T-cell (primary cell): ENCODE measurements around the gene SPRY4. TPM values are rescaled to one million over a fixed set of nuclear protein-coding genes. Genes with fewer than 3 reads are reported as not detected.

Source experiments
- ATAC-seq, 4 experiments: fragments of 200-7000 bp in 3 of 4; fragments of 150-1000 bp in 1 of 4; cut with Tn5 transposase; replicated peaks in 1 of 4; 1 replicate in 3 of 4; 2 replicates in 1 of 4; pipeline ENCODE4 v1.10.0; 2021; ENCODE audit warnings: moderate library complexity in 3 of 4, mild to moderate bottlenecking in 2 of 4, moderate number of reproducible peaks in 1 of 4
- CTCF ChIA-PET, 2 donors: fragments of 300-600 bp; sonication (Branson Sonifier 250); formaldehyde crosslinking; loops; one replicate each; lab custom pipeline; 2022; ENCODE audit warnings: antibody characterized with exemption in 2 of 2; lab: Charles Lee
- POLR2A ChIA-PET, 2 donors: fragments of 300-600 bp; sonication (Branson Sonifier 250); formaldehyde crosslinking; loops; one replicate each; lab custom pipeline; 2022; ENCODE audit warnings: antibody characterized with exemption in 2 of 2; lab: Charles Lee
- DNase-seq, 35 experiments: peaks; one replicate each; pipeline versions ENCODE4 v3.0.0 to v3.0.0-alpha.2; 2013 to 2023
- H3K27ac ChIP-seq: one replicate; pipeline ENCODE4 v1.5.1; 2013; ENCODE audit warnings: low read length
- H3K27me3 ChIP-seq, 2 experiments: replicated peaks in 1 of 2; 1 replicate in 1 of 2; 2 replicates in 1 of 2; pipeline versions ENCODE4 v1.6.1 to v1.7.0; 2013; ENCODE audit warnings: low read length in 1 of 2, mixed read lengths in 1 of 2; ENCODE audit not compliant: control insufficient read depth in 2 of 2, insufficient read depth in 2 of 2; ENCODE audit errors: extremely low read depth in 1 of 2
- H3K36me3 ChIP-seq, 2 donors: 1 replicate in 1 of 2; 2 replicates in 1 of 2; pipeline versions ENCODE4 v1.6.1 to v1.7.0; 2013; ENCODE audit warnings: low read length in 1 of 2; ENCODE audit not compliant: control insufficient read depth in 2 of 2, insufficient read depth in 1 of 2; ENCODE audit errors: extremely low read depth in 1 of 2
- H3K4me1 ChIP-seq, 2 experiments: 1 replicate in 1 of 2; 2 replicates in 1 of 2; pipeline versions ENCODE4 v1.6.1 to v1.7.0; 2013; ENCODE audit warnings: low read length in 2 of 2, mixed read lengths in 1 of 2; ENCODE audit not compliant: insufficient read depth in 2 of 2, control insufficient read depth in 1 of 2; ENCODE audit errors: extremely low read depth in 1 of 2
- H3K4me3 ChIP-seq, 2 donors: 1 replicate in 1 of 2; 2 replicates in 1 of 2; pipeline versions ENCODE4 v1.5.1 to v1.7.0; 2013; ENCODE audit warnings: mild to moderate bottlenecking in 2 of 2, low read length in 1 of 2, moderate library complexity in 1 of 2; ENCODE audit not compliant: control insufficient read depth in 1 of 2; ENCODE audit errors: extremely low read depth in 1 of 2
- H3K9me3 ChIP-seq: 2 replicates; pipeline ENCODE4 v1.7.0; 2013
- H3K27ac Mint-ChIP-seq, 2 donors: one replicate each; pipeline ENCODE4 v1.8.0; 2020 to 2021; ENCODE audit warnings: mild to moderate bottlenecking in 2 of 2, mixed read lengths in 2 of 2
- H3K27me3 Mint-ChIP-seq, 2 donors: one replicate each; pipeline ENCODE4 v1.8.0; 2021 to 2022; ENCODE audit warnings: mixed read lengths in 2 of 2
- H3K36me3 Mint-ChIP-seq: one replicate; pipeline ENCODE4 v1.8.0; 2021; ENCODE audit warnings: mixed read lengths
- H3K4me1 Mint-ChIP-seq, 3 donors: one replicate each; pipeline ENCODE4 v1.8.0; 2020 to 2022; ENCODE audit warnings: mixed read lengths in 3 of 3, mild to moderate bottlenecking in 1 of 3
- H3K4me3 Mint-ChIP-seq, 3 donors: one replicate each; pipeline ENCODE4 v1.8.0; 2020 to 2022; ENCODE audit warnings: mild to moderate bottlenecking in 3 of 3, mixed read lengths in 3 of 3, moderate library complexity in 3 of 3
- H3K9me3 Mint-ChIP-seq, 3 donors: one replicate each; pipeline ENCODE4 v1.8.0; 2020 to 2022; ENCODE audit warnings: mixed read lengths in 3 of 3
- WGBS: methylation state at CpG from one replicate; pipeline ENCODE4 v1.1.5; 2013; ENCODE audit warnings: missing lambda C conversion rate; ENCODE audit not compliant: insufficient coverage; 5-methylcytosine and 5-hydroxymethylcytosine counted together
- total RNA-seq, 35 experiments: library from RNA in 6 of 35; stranded (reverse) in 6 of 35; fragments of 120-200 nt in 1 of 35; gene quantifications; one replicate each; pipeline versions ENCODE4 v1.2.1 to v1.2.4 and lab custom pipeline; 2013 to 2026

The SPRY4 gene
- total RNA-seq, 5 donors from 2014 or later (not counting 1 experiment from before 2014, with no cell fraction given): 0.10 to 0.57 (median 0.28) TPM; not detected in 1

GRCh38 chr5:142311725-142312124 lies 13.1 kb downstream of the SPRY4 start:
- no peak for DNase-seq
- Mint-ChIP-seq H3K4me1 (peaks cover 15 to 20% (median 16%) of the 10 kb centered on the region in 3 donors), H3K27ac (no peak overlapping the region), H3K27me3 (peaks cover 3 to 6% of the 10 kb centered on the region in 2 donors), H3K9me3 (no peaks in the 10 kb centered on the region), H3K4me3 (no peak overlapping the region), H3K36me3 (no peaks in the 10 kb centered on the region)
- H3K27me3 ChIP-seq: peaks cover under 1 to 28% of the 10 kb centered on the region in 2 experiments
- no peak for ATAC-seq
- WGBS: 80% methylated on average over 3 of the region's 7 CpGs
- ChIA-PET POLR2A (no interaction called here), CTCF (no interaction called here)
- peaks cover 10 to 11% of the 10 kb centered on the region in 2 experiments for H3K4me1 ChIP-seq
- H3K27ac ChIP-seq: no peak overlapping the region
- no peaks in the 10 kb centered on the region for H3K9me3 ChIP-seq
- H3K4me3 ChIP-seq: no peak overlapping the region
- H3K36me3 ChIP-seq: no peaks in the 10 kb centered on the region

- peaks cover 6 to 11% (median 7%) of the 10 kb centered on the region in 3 donors for H3K4me1 Mint-ChIP-seq
- peaks cover 3 to 6% of the 10 kb centered on the region in 2 donors for H3K27me3 Mint-ChIP-seq
- no peaks in the 10 kb centered on the region for H3K9me3 ChIP-seq
- H3K4me3 Mint-ChIP-seq: no peak overlapping the region
- no peaks in the 10 kb centered on the region for H3K36me3 Mint-ChIP-seq
- peaks cover 0 to 28% of the 10 kb centered on the region in 2 experiments for H3K27me3 ChIP-seq
- ChIA-PET POLR2A (no interaction called here), CTCF (no interaction called here)
- 87% methylated on average over 8 of the region's 9 CpGs for WGBS
- ATAC-seq (no peak), DNase-seq (no peak)
- no peaks in the 10 kb centered on the region for H3K9me3 Mint-ChIP-seq
- no peaks in the 10 kb centered on the region for H3K36me3 ChIP-seq
- H3K27ac Mint-ChIP-seq: no peak overlapping the region
- peaks cover 2 to 4% of the 10 kb centered on the region in 2 experiments for H3K4me1 ChIP-seq
- no peak overlapping the region for H3K4me3 ChIP-seq
- no peak overlapping the region for H3K27ac ChIP-seq
Measured at GRCh38 chr5:142310803-142311202, 14.0 kb downstream of the SPRY4 start.

- H3K27me3 ChIP-seq: peaks cover 0 to 26% of the 10 kb centered on the region in 2 experiments
- no peak overlapping the region for H3K27ac ChIP-seq
- ChIA-PET POLR2A (no interaction called here), CTCF (interaction anchor here in 1 of 2 donors (0.6 kb wide), 1 partner anchor 23 kb away, joined by 7 read pairs; no protein-coding TSS in a partner anchor)
- H3K9me3 ChIP-seq: no peaks in the 10 kb centered on the region
- 80% methylated on average over 3 of the region's 12 CpGs for WGBS
- Mint-ChIP-seq H3K36me3 (no peaks in the 10 kb centered on the region), H3K4me3 (no peak overlapping the region), H3K9me3 (no peaks in the 10 kb centered on the region), H3K4me1 (peaks cover 0 to 4% (median 0%) of the 10 kb centered on the region in 3 donors), H3K27ac (no peak overlapping the region), H3K27me3 (peaks cover 3 to 6% of the 10 kb centered on the region in 2 donors)
- H3K36me3 ChIP-seq: no peaks in the 10 kb centered on the region
- DNase-seq (no peak), ATAC-seq (no peak)
- no peaks in the 10 kb centered on the region for H3K4me1 ChIP-seq
- H3K4me3 ChIP-seq: no peak overlapping the region
Measured at GRCh38 chr5:142309747-142310318, 15.0 kb downstream of the SPRY4 start.

- H3K4me1 ChIP-seq: no peaks in the 10 kb centered on the region
- POLR2A ChIA-PET: interaction anchor here in 1 of 2 donors (0.6 kb wide), 1 partner anchor 16 kb away, joined by 3 read pairs; the partner anchor contains the start of gene SPRY4
- DNase-seq (no peak), ATAC-seq (no peak)
- Mint-ChIP-seq H3K4me3 (no peak overlapping the region), H3K4me1 (no peaks in the 10 kb centered on the region), H3K27ac (no peak overlapping the region), H3K27me3 (peaks cover 3 to 4% of the 10 kb centered on the region in 2 donors), H3K36me3 (no peaks in the 10 kb centered on the region), H3K9me3 (no peaks in the 10 kb centered on the region)
- H3K9me3 ChIP-seq: no peaks in the 10 kb centered on the region
- WGBS: 82% methylated on average over 3 of the region's 3 CpGs
- peaks cover 0 to 25% of the 10 kb centered on the region in 2 experiments for H3K27me3 ChIP-seq
- H3K27ac ChIP-seq: no peak overlapping the region
- H3K4me3 ChIP-seq: no peak overlapping the region
- CTCF ChIA-PET: no interaction called here
- H3K36me3 ChIP-seq: no peaks in the 10 kb centered on the region
Measured at GRCh38 chr5:142308358-142308757, 16.5 kb downstream of the SPRY4 start.

- H3K4me1 ChIP-seq: no peaks in the 10 kb centered on the region
- Mint-ChIP-seq H3K36me3 (no peaks in the 10 kb centered on the region), H3K4me1 (no peaks in the 10 kb centered on the region), H3K27ac (no peak overlapping the region), H3K27me3 (peaks cover 1 to 4% of the 10 kb centered on the region in 2 donors), H3K4me3 (no peak overlapping the region), H3K9me3 (no peaks in the 10 kb centered on the region)
- ChIA-PET CTCF (no interaction called here), POLR2A (no interaction called here)
- WGBS: 86% methylated on average over 1 of the region's 7 CpGs
- ATAC-seq (no peak), DNase-seq (no peak)
- H3K27me3 ChIP-seq: peaks cover 0 to 23% of the 10 kb centered on the region in 2 experiments
- H3K4me3 ChIP-seq: no peak overlapping the region
- H3K27ac ChIP-seq: no peak overlapping the region
- H3K9me3 ChIP-seq: no peaks in the 10 kb centered on the region
- no peaks in the 10 kb centered on the region for H3K36me3 ChIP-seq
Measured at GRCh38 chr5:142307146-142307890, 17.5 kb downstream of the SPRY4 start.

GRCh38 chr5:142306077-142306502 lies 18.7 kb downstream of the SPRY4 start:
- Histone ChIP-seq H3K27me3 (peaks cover 0 to 21% of the 10 kb centered on the region in 2 experiments), H3K27ac (no peak overlapping the region), H3K4me1 (peaks cover 0 to 3% of the 10 kb centered on the region in 2 experiments), H3K4me3 (no peak overlapping the region), H3K9me3 (no peaks in the 10 kb centered on the region), H3K36me3 (no peaks in the 10 kb centered on the region)
- no peak overlapping the region for H3K4me3 Mint-ChIP-seq
- ATAC-seq (no peak), DNase-seq (no peak)
- ChIA-PET POLR2A (interaction anchor here in 1 of 2 donors (0.6 to 0.7 kb wide), 2 partner anchors 120 to 342 kb away, joined by 3 to 9 read pairs; no protein-coding TSS in a partner anchor), CTCF (no interaction called here)
- H3K27ac Mint-ChIP-seq: no peak overlapping the region
- H3K9me3 Mint-ChIP-seq: no peaks in the 10 kb centered on the region
- no peaks in the 10 kb centered on the region for H3K36me3 Mint-ChIP-seq
- H3K4me1 Mint-ChIP-seq: peaks cover 0 to 5% (median 2%) of the 10 kb centered on the region in 3 donors
- 89% methylated on average over 4 of the region's 6 CpGs for WGBS
- H3K27me3 Mint-ChIP-seq: peaks cover 0 to 4% of the 10 kb centered on the region in 2 donors
